Ishikawa (cell line): ENCODE measurements around the gene IGFL2.

Experiments
- CEBPB ChIP-seq: IDR thresholded peaks from 2 replicates; pipeline ENCODE4 v1.6.1; 2012
- CREB1 ChIP-seq: IDR thresholded peaks from 2 replicates; pipeline ENCODE4 v1.6.1; 2012; ENCODE audit warnings: low read depth
- EP300 ChIP-seq: IDR thresholded peaks from 2 replicates; pipeline ENCODE4 v1.6.1; 2012; ENCODE audit warnings: borderline replicate concordance
- RAD21 ChIP-seq: IDR thresholded peaks from 2 replicates; pipeline ENCODE4 v1.6.1; 2012; ENCODE audit warnings: low read depth
- REST ChIP-seq: IDR thresholded peaks from 2 replicates; pipeline ENCODE4 v1.6.1; 2012; ENCODE audit warnings: low read depth, mild to moderate bottlenecking
- TAF1 ChIP-seq: IDR thresholded peaks from 2 replicates; pipeline ENCODE4 v1.6.1; 2012; ENCODE audit warnings: low read depth, mild to moderate bottlenecking
- TEAD4 ChIP-seq: IDR thresholded peaks from 2 replicates; pipeline ENCODE4 v1.6.1; 2012
- USF1 ChIP-seq: IDR thresholded peaks from 2 replicates; pipeline ENCODE4 v1.6.1; 2012
- YY1 ChIP-seq: IDR thresholded peaks from 2 replicates; pipeline ENCODE4 v1.6.1; 2012; ENCODE audit warnings: low read depth
- ZBTB7A ChIP-seq: IDR thresholded peaks from 2 replicates; pipeline ENCODE4 v1.6.1; 2012; ENCODE audit warnings: low read depth

- TF ChIP-seq EP300 (no peak), USF1 (no peak), CREB1 (no peak), TEAD4 (no peak), YY1 (no peak), CEBPB (peak; percentile 64; the same call in 1 of the 2 replicates), TAF1 (no peak), RAD21 (no peak), ZBTB7A (no peak), REST (no peak)
These were observed 45.1 kb downstream of the IGFL2 start for GRCh38 chr19:46192992-46193650.
